Measurements from ENCODE around the gene ZNF577.

Gene ZNF577

DNA sequence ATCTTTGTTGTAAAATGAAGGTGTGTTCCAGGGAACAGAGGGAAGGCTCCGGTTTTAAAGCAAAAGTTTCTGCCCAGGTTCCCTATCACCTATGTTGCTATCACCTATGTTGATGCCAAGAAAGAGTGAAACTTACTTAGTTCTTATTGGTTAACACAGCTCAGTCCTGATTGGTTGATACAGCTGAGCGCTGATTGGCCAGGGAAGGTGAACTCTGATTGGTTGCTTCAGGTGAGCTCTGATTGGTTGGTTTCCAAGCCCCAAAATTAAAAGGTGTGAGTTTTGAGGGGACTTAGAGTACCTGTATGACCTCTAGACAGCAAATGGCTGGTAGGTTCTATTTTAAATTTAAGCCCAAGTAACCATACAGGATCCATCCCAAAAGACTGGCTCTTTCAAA is 50.6 kb downstream of the ZNF577 start:
- TF ChIP-seq, protein P1, sequence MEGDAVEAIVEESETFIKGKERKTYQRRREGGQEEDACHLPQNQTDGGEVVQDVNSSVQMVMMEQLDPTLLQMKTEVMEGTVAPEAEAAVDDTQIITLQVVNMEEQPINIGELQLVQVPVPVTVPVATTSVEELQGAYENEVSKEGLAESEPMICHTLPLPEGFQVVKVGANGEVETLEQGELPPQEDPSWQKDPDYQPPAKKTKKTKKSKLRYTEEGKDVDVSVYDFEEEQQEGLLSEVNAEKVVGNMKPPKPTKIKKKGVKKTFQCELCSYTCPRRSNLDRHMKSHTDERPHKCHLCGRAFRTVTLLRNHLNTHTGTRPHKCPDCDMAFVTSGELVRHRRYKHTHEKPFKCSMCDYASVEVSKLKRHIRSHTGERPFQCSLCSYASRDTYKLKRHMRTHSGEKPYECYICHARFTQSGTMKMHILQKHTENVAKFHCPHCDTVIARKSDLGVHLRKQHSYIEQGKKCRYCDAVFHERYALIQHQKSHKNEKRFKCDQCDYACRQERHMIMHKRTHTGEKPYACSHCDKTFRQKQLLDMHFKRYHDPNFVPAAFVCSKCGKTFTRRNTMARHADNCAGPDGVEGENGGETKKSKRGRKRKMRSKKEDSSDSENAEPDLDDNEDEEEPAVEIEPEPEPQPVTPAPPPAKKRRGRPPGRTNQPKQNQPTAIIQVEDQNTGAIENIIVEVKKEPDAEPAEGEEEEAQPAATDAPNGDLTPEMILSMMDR (IDR thresholded peaks at IDR 0.05; ENCODE audit: extremely low read depth, missing control alignments): no peak
- DNase-seq (ENCODE audit: low spot score): no peak

- TF ChIP-seq, protein P1 (IDR thresholded peaks at IDR 0.05; ENCODE audit: extremely low read depth, missing control alignments): no peak
- DNase-seq (ENCODE audit: low spot score): no peak
Observed at GRCh38 chr19:51830274-51830673, 57.5 kb downstream of the ZNF577 start.

DNA sequence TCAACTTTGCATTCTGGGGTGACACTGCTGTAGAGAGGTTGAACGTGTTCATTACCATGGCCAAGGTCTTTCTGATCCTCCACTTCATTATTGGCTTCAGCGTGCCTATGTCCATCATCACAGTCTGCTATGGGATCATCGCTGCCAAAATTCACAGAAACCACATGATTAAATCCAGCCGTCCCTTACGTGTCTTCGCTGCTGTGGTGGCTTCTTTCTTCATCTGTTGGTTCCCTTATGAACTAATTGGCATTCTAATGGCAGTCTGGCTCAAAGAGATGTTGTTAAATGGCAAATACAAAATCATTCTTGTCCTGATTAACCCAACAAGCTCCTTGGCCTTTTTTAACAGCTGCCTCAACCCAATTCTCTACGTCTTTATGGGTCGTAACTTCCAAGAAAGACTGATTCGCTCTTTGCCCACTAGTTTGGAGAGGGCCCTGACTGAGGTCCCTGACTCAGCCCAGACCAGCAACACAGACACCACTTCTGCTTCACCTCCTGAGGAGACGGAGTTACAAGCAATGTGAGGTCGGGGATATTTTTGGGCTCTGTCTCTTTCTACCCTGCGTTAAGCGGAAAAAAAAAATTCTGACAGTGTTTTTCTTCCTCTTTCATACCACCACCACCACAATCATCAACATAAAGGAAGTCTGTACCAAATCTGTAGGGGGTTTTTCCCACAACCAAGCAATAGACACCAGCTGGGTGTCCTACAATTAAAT is 63.3 kb downstream of the ZNF577 start:
- DNase-seq (ENCODE audit: low spot score): no peak
- TF ChIP-seq, protein P1 (IDR thresholded peaks at IDR 0.05; ENCODE audit: extremely low read depth, missing control alignments): no peak

DNA sequence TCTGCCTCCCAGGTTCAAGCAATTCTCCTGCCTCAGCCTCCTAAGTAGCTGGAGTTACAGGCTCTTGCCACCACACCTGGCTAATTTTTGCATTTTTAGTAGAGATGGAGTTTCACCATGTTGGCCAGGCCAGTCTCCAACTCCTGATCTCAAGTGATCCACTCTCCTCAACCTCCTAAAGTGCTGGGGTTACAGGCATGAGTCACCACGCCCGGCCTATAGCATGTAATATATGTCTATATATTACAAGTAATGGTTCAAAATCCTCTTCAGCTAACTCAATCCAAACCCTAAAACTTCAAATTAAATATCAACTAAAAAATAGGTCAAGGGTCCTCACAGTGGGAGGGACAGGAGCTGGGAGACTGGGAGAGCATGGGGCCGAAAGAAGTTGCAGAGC is 64.8 kb downstream of the ZNF577 start:
- TF ChIP-seq, protein P1 (IDR thresholded peaks at IDR 0.05; ENCODE audit: extremely low read depth, missing control alignments): no peak
- no peak for DNase-seq (ENCODE audit: low spot score)

GRCh38 chr19:51822325-51822724 is 65.4 kb downstream of the ZNF577 start:
- DNase-seq (ENCODE audit: low spot score): no peak
- TF ChIP-seq, protein P1 (IDR thresholded peaks at IDR 0.05; ENCODE audit: extremely low read depth, missing control alignments): no peak

DNA sequence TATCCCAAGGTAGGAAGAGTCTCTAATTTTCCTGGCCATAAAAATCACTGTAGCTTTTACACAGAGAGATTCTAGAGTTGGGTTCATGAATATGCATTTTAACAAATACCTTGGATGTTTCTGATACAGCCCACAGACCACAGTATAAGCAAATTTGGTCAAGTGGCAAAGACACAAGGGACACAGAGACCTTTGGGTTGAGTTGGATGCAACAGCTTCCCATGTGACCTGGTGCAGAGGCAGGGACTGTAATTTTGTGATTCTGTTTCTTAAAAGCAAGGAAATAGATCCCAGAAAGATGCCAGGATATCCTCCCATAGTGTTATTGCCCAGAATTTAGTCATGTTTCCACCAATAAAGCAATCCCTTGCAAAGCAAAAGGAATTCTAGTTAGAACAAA is 65.8 kb downstream of the ZNF577 start:
- TF ChIP-seq, protein P1 (IDR thresholded peaks at IDR 0.05; ENCODE audit: extremely low read depth, missing control alignments): no peak
- no peak for DNase-seq (ENCODE audit: low spot score)

DNA sequence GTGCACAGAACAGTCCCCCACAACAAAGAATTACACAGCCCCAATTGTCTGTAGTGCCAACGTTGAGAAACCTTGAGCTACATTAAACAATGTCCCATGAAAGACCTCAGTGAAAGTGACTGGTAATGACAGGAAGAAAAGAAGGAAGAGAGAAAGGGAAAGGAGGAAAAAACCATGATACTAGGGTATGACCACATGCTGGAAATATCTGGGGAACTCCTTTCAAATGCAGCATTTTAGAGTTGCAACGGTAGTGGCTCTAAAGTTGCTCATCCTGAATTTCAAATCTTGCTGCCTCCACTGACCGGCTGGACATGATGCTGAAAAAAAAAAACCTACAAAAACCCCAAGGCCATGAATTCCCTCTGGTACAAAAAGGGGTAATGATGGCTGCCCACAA is 66.3 kb downstream of the ZNF577 start:
- TF ChIP-seq, protein P1 (IDR thresholded peaks at IDR 0.05; ENCODE audit: extremely low read depth, missing control alignments): no peak
- DNase-seq (ENCODE audit: low spot score): no peak

All from GM20000 (cell line).